Skeletal muscle cell (primary cell): ENCODE data around the gene HCN4.

Source experiments
- DNase-seq: peaks from one replicate; pipeline ENCODE4 v3.0.0-alpha.2; 2010; ENCODE audit warnings: low read depth
- H3K4me3 ChIP-seq: 2 replicates; pipeline ENCODE4 v1.5.1; 2011; ENCODE audit warnings: low read depth, mild to moderate bottlenecking, control low read depth, low read length, moderate library complexity

Gene HCN4

GRCh38 chr15:73331501-73331900 lies 37.3 kb downstream of the HCN4 start:
- DNase-seq = no peak
- H3K4me3 ChIP-seq = no peak overlapping the region

DNA sequence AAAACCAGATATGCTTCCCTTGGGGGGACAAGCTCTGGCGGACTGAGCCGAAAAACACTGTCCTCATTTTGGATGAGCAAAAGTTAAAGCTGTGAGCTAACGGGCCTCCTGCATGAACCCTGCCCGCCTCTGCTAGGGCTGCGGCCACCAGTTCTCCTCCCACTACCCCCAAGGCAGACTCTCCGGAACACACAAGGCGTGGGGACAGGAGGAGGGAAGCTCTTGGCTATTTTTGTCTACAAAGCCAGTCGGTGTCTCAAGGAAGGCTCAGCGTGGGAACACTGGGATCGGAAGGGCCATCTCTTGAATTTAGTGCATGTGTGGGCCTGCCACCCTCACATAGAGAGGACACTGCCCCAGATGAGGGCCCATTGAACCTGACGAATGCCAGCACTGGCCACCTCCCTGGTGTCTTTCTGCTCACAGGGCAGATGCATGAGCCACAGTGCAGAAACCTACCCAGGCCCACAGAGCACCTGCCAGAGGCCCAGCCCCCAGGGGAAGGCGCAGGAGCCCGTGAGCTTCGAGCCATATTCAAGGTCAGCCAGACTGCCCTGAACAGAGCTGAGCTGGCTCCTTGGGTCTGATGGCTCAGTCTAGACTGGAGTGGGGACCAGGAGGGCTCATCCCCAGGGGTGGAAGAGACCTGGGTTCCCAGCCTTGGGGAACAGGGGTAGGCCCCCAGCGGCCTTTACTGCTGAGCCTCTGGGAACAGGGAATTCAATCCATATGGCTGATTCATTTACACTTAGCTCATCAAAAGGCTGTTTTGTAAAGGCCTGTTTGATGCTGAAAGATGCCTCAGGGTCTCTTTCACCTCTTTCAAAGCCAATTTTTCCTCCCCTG lies 38.3 kb downstream of the HCN4 start:
- H3K4me3 ChIP-seq = no peak overlapping the region
- DNase-seq = no peak

DNA sequence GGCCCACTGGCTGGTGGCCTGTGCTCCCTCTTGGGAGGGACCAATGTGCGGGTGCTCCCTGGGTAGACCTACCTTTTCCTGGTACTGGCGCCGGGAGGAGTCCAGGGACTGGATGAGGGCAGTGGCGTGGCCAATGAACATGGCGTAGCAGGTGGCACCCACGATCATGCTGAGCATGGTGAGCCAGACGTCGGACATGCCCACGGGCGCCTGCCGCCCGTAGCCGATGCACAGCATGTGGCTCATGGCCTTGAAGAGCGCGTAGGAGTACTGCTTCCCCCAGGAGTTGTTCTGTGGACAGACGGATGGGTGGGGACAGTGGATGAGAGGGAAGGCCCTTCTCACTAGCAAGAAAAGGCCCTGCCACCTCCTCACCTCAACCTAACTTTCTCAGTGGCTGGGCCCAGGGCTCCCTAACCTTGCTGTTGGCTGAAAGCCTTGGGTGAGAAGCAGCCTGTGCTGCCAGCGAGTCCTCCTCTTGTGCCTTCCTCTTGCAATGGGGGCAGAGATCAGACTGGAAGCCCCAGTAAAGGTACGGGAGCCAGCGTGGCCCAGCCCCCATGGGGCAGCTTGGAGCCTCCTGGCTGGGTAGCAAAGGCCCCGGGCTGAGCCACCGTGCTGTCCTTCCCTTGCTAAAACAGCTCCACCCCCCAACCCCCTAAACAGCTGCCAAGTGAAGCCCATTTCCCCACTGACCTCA lies 39.1 kb downstream of the HCN4 start:
- H3K4me3 ChIP-seq = no peak overlapping the region

DNA sequence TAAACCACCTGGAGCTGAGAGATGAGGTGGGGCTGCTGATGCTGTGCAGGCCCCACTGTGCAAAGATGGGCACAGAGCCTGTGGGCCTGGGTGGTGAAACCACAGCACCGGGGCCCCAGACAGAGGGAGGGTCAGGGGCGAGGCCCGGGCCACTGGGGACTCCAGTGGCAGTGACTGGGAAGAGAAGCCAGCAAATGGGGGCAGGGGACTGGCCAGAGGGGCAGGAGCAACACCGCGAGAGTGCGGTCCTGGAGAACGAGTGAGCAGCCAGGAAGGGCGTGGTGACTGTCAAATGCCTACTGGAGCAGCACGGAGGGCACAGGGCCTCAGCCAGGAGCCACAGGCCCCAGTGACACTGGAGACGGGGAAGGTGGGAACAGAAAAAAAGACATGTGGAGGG lies 39.8 kb downstream of the HCN4 start:
- H3K4me3 ChIP-seq = no peak overlapping the region

More for the DNA sequence above, 39.1 kb downstream of the HCN4 start:
- no peak for DNase-seq

DNA sequence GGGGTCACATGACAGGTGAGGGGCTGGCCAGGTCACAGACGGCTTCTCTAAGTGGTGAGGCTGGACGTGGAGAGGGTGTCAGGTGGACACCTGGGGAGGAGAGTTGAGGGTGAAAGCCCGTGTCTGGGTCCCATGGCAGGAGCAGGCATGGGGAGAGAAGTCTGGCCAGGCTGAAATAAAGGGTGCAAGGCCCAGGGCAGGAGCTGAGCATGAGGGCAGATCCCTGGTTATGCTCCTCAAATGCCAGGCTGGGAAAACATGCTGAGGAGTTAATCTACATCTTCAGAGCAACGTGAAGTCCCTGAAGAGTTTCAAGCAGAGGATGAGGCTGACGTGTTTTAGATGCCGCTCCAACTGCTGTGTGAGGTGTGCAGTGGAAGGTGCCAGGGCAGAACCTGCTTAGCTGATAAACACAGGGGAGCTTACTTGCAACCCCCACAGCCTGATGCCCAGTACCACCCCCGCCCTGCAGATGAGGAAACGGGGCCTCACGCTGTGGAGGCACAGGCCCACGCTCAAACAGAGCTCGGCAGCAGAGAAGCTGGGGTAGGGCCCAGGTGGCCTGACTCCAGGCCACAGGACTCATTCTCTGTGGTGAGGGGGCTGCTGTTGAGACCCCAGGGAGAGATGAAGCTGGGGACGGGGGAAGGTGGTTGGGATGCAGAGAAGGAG lies 40.5 kb downstream of the HCN4 start:
- no peak for DNase-seq

More for the DNA sequence above, 39.8 kb downstream of the HCN4 start:
- DNase-seq = no peak

DNA sequence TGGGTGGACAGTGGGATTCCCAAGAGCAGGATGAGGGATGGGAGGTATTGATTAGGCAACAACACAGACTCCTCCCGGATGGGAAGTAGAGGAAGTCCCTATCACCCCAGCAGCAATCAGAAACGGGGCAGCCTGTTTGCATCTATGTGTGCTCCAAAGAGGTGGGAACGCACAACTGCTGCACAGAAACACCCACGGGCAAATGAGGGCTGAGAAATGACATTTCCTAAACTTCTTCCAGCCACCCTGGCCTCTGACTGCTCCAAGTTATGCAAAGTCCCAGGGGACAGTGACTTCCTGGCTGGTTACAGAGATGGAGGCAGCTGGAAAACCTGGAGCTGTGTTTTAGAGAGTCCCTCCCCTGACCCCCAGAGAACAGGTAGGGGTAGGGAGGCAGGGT lies 42.6 kb downstream of the HCN4 start:
- H3K4me3 ChIP-seq = no peak overlapping the region
- no peak for DNase-seq

More for the DNA sequence above, 40.5 kb downstream of the HCN4 start:
- no peak overlapping the region for H3K4me3 ChIP-seq

DNA sequence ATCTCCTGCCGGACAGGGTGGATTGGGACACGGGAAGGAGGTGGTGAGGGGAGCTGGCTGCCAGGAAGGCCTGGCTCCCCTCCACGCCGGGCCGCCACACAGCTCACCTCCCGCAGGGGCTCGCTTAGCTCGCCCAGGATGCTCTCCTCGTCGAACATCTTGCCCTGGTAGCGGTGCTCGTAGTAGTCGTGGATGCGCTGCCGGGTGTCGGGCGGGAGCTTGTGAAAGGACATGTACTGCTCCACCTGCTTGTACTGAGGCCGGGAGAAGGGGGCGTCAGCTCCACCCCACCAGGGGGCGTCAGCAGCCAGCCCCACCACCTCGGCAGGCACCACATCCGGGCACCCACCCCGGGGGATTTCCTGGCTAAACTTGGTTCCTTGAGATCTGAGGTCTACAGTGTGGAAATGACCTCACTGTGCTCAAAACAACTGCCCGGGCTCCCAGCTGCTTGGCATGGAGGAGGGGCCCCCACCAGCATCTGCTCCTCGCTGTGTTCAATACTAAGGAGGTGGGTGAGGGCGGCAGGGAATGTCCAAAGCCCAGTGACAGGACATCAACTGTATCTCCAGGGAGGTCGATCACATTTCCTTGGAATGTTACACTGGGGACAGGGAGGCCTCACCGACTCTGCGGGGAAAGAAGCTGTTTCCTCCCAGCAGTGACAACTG lies 43.4 kb downstream of the HCN4 start:
- no peak for DNase-seq
- H3K4me3 ChIP-seq = no peak overlapping the region

- no peak for DNase-seq
- no peak overlapping the region for H3K4me3 ChIP-seq
Observed at GRCh38 chr15:73324496-73325170, 44.1 kb downstream of the HCN4 start.

DNA sequence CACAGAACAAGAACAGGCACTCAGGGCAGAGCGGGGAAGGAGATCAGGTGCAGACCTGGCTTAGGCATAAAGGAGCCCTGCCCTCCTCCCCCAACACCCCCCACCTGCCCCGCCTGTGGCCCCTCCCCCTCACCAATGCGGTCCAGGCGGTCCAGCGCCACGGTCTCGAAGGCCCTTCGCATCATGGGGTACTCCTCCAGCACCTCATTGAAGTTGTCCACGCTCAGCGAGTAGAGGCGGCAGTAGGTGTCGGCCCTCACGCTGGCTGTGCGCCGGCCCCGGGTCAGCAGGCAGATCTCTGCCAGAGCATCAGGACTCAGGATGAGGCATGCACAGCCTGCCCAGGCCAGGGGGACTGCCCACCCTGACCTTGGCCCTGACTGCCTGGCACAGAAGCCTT lies 44.8 kb downstream of the HCN4 start:
- no peak for DNase-seq

DNA sequence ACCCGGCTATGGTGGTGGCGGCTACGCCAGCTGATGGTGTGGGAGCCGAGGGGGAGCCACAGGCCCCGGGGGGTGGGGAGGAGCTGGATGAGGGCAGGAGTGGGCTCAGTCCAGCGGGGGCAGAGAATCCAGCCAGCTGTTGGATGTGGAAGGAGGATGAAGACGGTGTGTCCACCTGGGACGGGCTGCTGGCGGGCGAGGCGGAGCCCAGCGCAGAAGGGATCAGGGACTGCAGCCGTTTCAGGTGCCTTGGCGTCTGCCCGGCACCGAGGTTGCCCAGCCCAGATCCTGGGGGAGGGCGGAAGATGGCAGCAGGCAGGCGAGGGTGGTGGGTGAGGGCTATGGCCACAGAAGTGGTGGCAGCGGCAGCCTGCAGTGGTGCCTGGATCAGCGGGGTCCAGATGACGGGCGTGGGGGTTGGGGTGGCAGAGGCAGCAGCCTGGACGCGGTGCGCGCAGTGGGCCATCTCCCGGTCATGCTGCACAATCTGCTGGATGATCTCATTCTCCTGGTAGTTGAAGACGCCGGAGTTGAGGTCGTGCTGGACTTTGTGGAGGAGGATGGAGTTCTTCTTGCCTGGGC lies 45.3 kb downstream of the HCN4 start:
- DNase-seq = no peak

More for the DNA sequence above, 44.8 kb downstream of the HCN4 start:
- no peak overlapping the region for H3K4me3 ChIP-seq

GRCh38 chr15:73322665-73323373 lies 45.9 kb downstream of the HCN4 start:
- no peak overlapping the region for H3K4me3 ChIP-seq
- DNase-seq = no peak

More for the DNA sequence above, 45.3 kb downstream of the HCN4 start:
- H3K4me3 ChIP-seq = no peak overlapping the region

DNA sequence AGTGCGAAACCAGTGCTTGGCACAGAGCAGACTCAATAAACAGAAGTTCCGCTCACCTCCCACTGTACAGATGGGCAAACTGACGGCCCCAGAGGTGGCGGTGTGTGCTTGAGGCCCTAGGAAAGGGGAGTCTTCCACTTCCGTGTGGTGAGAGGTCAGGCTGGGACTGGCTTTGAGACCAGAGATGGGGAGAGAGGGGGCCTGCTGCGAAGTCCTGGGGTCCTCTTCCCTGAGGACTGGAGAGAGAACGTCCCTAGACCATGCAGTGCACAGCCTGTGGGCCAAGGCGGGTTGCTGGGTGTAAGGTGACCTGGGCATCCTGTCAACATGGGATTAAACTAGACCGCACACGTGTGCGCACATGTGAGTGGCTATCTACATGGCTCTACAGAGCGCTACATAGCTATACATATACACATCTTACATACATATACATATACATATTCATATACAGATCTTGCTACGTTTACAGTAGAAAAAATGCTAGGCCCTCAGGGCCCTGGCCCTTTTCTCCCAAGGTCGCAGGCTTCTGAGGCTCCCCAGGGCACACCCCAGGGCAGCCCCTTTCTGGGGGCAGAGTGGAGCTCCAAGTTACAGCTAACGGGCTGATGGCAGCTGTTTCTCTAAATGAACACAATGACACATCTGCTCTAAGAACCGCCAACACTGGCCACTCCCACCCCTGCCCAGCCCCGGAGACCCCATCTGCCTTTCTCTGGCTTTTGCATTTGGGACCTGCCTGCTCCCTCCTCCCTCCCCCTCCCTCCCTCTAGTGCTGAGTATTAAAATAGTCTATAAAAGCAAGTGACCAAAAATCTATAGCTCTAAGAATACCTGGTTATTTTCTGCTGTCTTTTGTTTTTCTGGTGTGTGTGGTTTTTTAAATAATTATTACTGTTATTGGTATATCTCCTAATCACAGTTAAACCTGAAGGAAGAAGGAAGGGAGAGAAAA lies 47.0 kb downstream of the HCN4 start:
- no peak for DNase-seq
- no peak overlapping the region for H3K4me3 ChIP-seq

DNA sequence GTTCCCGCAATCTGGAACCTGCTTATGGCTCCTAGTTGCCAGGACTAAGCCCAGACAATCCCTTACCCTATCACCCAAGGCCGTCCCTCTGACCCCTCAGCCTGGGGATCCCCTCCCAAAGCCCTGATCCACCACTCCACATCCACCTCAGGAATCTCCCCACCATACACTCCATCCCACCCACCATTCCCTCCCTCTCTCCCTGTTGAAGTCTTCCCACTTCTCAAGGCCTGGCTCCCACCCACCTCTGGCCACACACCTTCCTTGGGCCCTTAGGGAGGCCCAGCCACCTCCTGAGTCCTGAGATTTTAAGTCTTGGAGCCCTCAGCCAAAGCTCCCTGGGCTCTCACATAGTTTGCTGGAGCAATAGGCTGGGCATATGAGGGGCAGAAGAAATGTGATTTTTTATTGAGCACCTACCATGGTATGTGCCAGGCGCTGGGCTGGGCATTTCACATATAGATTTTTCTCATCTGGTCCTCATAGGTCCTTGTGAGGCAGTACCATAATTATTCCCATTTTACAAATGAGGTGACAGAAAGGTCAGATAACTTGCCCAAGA lies 48.1 kb downstream of the HCN4 start:
- no peak for DNase-seq
- H3K4me3 ChIP-seq = no peak overlapping the region

DNA sequence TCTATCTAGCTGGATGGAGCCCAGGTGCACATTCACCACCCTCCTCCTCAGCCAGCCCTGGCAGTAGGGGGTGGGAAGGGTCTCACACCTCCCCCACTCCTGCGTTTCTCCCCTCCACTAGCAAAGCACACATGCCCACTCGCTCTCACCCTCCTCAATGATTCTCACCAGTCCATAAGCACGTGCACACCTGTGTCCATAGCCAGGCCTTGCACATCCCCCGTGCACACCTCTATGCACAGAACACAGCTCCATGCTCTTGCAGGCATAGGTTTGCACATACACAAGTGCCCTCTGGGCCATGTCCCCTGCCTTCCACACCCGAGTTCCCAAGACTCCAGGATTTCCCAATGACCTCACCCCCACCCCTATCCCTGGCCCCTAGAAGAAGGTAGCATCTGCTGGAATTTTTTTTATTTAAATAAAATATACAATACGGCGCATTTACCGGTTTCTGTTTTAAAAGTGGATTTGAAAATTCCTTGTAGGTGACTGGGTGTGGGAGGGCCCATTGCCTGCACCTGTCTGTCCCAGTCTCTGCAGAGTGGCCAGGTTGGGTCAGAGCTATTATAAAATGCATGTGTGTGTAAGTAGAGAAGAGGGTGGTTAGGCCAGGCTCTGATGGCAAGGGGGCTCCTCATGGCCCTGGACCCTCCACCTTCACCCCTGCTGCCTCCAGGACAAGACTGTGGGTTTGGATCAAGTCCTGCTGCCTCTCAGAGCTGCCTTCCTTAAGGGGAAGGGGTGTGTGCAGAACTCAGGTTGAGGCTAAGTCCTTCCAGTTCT lies 49.1 kb downstream of the HCN4 start:
- DNase-seq = no peak
- H3K4me3 ChIP-seq = no peak overlapping the region

GRCh38 chr15:73318463-73319351 lies 50.1 kb downstream of the HCN4 start:
- H3K4me3 ChIP-seq = no peak overlapping the region
- no peak for DNase-seq
